GM18907 (cell line): Measurements from ENCODE around the gene STOX1.
"Not testable (repeated sequence)": the region's sequence is repeated elsewhere in the genome, so short reads cannot be mapped to it uniquely, and the experiment has no call there.

Experiments
- ATAC-seq: cut with Tn5 transposase; IDR thresholded peaks from one replicate; pipeline ENCODE4 v1.9.1; 2021; ENCODE audit warnings: mild to moderate bottlenecking, moderate library complexity; ENCODE audit not compliant: unreplicated experiment

Gene STOX1

DNA sequence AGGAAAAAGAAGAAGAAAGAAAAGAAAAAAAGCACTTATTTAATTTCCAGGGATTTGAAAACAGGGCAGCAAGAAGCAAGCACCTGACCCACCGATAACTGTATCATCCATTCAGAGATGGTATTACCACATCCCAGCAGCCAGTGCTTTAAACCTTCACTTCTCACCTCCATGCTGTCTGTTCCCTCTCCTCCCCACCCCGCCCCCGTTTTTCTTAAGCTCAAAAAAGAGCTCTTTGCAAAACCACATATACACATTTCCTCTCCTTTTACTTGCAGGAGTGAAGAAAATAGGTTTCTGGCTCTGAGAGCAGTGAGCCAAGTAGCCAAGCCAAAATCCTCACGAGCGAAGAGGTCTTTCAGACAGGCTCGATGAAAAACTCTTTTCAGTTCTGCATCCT lies 2.2 kb downstream of the STOX1 start:
- no peak for ATAC-seq

DNA sequence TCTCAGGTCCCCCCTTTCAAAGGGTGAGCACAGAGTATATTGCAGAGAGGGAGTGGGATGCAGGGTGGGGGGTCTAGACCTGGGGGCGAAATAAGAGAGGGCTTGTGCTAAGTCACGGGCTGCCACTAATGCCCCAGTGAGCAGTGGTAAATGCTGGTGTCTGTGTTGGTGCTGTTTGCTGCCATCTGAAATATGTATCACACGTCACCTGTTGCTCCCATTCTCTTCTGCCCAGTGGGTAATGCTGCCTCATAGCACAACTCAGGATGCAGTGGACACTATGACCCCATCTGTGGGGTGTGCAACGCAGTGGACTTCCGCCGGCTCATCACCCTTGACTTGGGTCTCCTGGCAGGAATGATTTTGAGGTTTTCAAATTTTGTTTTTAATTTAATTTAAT lies 2.6 kb downstream of the STOX1 start:
- ATAC-seq = no peak

DNA sequence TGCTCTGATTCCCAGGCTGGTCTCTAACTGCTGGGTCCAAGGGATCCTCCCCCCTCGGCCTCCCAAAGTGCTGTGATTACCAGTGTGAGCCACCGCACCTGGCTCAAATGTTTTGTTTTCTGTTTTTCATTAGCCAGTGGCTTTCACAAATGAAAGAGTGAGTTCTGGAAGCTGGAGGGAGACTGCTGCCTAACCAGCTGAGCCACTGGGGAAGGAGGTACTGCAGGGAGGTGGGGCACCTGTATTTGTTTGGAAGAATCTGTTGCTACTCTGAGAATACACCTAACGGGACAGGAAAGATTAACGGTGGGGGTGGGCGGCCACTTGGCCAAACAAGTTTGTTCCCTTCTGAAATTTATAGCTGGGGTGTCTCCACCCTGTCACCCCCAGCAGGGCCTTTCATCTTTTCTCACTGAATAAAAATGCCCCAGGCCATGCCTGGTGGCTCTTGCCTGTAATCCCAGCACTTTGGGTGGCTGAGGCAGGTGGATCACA lies 4.7 kb downstream of the STOX1 start:
- no peak for ATAC-seq

DNA sequence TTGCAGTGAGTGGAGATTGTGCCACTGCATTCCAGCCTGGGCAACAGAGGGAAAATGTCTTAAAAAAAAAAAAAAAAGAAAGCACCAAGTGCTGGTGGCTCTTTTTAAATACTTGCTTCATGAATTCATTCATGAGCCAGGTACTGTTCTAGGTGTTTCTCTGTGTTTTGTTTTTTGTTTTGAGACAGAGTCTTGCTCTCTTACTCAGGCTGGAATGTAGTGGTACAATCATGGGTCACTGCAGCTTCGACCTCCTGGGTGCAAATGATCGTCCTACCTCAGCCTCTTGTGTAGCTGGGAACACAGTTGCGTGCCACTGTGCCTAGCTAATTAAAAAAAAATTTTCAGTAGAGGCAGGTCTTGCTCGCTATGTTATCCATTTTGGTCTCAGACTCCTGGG lies 5.3 kb downstream of the STOX1 start:
- ATAC-seq = no peak

DNA sequence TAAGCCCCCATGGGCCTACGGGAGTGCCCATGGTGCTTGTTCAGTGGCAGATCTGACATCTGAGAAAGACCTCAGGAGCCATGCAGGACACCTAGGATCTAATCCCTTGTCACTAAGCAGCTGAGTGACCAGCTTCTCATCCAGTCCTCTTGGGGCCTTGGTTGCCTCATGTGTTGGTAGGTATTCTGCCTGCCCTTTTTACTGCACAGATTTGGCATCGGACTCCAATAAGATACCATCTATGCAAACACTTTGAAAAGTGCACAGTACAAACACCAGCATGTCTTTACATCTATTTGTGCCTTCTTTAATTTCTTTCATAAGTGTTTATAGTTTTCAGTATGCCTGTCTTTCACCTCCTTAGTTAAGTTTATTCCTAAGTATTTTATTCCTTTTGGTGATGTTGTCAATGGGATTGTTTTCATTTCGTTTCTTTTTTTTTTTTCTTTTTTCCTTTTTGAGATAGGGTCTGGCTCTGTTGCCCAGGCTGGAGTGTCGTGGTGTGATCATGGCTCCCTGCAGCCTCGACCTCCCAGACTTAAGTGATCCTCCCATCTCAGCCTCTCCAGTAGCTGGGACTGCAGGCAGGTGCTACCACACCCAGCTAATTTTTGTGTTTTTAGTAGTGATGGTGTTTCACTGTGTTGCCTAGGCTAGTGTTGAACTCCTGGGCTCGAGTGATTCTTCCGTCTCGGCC lies 10.4 kb downstream of the STOX1 start:
- ATAC-seq = no peak

DNA sequence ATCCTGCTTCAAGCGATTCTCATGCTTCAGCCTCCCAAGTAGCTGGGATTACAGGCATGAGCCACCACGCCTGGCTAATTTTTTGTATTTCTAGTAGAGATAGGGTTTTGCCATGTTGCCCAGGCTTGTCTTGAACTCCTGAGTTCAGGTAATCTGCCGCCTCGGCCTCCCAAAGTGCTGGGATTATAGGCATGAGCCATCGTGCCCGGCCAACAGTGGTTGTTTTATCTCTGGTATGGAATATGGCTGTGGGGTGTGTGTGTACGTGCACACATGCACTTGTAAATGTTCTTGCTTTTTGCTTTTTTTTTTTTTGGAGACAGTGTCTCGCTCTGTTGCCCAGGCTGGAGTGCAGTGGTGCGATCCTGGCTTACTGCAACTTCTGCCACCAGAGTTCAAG lies 13.3 kb downstream of the STOX1 start:
- not testable (repeated sequence) for ATAC-seq

DNA sequence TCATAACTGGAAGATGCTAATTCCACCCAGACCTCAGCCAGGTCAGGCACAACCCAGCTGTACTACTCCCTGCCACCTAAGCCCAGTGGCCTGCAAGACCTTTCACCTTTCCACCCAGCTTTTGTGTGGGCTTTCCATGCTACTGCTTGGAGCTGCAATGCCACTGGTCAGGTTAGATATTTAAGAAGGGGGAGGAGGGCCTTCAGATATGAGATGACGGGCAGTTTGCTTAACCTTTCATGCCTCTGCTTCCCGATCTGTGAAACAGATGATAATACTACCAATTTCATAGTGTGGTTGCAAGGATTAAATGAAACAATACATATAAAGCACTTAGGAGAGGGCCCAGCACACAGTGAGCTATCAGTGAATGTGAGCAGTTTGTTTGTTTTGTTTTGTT lies 20.9 kb downstream of the STOX1 start:
- ATAC-seq = no peak

DNA sequence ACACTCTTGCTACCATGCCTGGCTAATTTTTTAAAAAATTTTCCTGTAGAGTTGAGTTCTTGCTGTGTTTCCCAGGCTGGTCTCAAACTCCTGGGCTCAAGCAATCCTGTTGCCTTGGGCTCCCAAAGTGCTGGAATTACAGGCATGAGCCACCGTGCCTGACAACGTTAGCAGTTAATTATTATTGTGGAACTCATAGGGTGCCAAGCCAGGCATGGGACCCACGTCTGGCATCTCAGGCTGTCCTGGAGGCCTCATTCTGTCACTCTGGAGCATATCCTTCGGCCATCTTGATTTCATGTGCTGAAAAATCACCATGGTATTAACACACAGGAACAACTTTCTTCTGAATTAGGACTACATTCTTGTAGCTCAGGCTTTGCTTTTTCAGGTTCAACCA lies 21.5 kb downstream of the STOX1 start:
- no peak for ATAC-seq

DNA sequence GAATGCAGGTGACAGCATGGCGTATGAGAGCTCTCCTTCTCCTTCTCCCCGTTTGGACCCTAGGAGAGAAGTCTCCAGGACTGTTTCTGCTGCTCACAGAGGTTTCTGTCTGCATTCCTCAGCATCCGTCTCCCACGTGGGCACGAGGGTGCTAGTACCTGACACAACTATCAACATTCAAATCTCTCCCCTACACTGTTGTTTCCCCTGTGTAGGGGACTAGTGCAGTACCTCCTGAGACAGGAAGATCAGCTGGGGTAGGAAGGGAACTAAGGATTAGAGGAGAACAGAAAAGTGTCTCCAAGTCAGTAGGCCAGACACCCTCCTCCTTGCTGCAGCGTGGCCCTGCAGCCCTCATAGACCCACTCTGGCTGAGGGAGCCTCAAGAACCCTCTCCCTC lies 29.0 kb downstream of the STOX1 start:
- no peak for ATAC-seq

DNA sequence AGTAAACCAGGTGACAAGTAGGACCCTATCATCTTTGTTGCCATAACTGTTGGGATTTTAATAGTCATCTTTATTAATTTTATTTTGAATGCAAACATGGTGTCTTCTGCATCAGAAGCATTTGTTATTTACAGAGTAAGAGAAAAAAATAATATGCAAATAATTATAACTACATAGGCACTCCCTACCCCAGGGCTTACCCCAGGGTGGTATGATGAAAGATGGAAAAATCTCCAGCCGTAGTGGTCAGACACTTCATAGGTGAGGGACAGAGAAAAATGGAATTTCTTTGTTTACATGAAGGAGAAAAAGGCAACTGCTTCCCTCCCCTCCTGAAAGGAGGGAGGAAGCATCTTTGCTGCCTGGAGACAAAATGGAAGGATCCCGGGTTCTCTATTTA lies 29.7 kb downstream of the STOX1 start:
- ATAC-seq = no peak

DNA sequence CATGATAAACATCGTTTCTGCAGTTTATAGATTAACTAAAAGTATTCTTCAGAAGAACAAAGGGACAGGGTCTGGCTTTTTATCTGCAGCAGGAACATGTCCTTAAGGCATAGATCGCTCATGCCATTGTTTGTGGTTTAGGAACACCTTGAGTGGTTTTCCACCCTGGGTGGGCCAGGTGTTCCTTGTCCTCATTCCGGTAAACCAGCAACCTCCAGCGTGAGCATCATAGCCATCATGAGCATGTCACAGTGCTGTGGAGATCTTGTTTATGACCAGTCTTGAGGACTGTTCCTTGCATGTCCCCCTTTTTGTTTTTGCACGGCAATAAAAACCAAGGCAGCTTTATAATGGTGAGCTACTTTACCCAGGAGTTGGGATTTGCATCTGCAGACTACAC lies 33.9 kb downstream of the STOX1 start:
- ATAC-seq = no peak

DNA sequence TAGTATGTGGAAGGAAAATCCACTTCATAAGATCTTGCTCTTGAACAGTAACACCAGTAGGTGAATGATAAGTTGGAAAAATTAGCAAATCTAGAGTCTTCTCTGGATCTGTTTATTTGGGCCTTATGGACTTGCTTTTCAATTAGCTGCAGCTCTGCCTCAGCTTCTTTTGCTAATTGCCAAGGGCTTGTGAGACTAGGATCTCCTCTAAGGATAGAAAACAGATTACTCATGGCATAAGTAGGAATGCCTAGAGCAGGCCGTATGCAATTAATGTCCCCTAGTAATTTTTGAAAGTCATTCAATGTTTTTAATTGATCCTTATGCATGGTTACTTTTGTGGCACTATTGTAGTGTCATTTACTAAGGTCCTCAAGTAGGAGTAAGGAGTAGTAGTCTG lies 37.3 kb downstream of the STOX1 start:
- ATAC-seq = no peak

DNA sequence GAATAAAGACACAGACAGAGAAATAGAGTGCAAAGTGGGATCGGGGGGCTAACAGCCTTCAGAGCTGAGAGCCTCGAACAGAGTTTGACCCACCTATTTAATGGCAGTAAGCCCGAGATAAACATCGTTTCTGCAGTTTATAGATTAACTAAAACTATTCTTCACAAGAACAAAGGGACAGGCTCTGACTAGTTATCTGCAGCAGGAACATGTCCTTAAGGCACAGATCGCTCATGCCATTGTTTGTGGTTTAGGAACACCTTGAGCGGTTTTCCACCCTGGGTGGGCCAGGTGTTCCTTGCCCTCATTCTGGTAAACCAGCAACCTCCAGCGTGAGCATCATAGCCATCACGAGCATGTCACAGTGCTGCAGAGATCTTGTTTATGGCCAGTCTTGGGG lies 40.8 kb downstream of the STOX1 start:
- ATAC-seq = not testable (repeated sequence)

DNA sequence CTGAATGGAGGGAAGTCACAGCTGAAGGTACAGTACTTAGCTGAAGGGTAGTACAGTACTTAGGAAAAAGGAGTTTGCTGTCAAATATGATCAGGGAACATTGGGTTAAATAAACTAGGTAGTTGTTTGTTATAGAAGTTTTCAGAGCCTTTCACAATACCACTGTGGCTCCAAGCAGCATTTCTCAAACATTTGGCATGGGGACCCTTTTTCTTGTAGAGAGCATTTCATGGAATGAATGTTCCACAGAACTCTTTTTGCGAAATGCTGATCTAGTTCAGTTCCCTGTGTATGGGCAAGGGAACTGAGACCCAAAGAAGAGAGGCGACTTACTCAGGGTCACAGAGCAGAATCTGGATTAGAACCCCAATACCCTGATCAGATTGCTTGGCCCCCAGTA lies 42.3 kb downstream of the STOX1 start:
- ATAC-seq = no peak

DNA sequence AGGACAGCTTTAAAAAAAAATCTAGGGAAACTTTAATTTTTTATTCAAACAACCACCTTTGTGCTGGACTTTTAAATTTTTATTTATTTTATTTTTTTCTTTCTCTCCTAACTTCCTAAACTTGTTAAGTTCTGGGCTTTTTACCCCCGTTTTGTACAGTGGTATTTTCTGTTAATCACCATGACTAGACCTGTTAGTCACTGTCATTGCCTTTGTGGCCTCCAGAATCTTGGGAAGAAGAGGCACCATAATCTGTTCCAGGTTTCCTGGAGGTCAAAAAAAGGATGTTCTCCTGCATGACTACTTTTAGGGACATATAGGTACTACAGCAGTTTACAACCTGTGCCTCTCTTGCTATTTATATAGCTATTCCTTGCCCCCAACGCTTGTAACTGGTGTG lies 42.7 kb downstream of the STOX1 start:
- ATAC-seq = no peak

DNA sequence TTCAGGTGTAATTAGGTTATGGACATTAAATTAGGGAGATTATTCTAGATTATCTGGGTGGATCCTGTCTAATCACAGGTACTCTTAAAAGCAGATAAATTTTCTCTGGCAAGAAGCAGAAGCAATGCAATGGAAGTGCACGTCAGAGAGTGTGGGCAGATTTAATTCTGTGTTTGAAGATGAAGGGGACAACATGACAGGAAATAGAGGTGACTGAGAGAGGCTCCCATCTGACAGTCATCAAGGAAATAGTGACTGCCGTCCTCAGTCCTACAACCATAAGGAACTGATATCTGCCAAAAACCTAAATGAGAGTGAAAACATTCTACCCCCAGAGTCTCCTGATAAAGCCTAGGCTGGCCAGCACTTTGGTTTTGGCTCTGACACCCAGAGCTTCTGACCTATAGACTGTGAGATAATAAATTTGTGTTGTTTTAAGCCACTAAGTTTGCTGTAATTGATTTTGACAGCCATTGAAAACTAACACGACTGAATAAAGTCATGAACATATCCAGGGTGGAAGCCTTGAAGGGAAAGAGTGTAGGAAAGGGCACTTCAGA lies 43.3 kb downstream of the STOX1 start:
- no peak for ATAC-seq

DNA sequence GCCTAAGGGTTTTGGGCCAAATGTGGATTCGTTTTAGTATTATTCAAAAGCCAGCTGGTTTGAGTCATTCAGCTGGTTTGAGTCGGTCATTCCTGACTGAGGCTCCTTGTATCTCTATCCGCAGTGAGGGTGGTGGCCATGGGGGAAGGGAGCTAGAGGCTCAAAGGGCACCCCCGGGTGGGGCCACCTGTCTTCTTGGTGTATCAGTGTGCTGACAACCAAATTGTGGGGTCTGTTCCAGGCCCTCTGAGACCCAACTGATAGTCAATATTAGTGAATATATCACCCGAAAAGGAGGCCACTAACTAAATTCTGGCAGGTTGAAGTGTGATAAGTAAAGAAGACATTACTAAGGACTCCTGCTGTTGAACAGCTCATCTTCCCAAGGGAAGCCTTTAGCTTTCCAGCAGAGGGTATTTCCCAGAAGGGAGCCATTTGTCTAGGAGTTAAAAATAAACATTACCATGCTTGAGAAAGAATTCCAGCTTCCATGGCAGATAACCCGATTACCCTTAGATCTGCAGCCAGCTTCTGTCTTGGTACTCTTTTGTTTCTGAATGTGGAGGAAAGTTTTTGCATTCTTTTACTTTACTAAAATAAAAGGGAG lies 43.9 kb downstream of the STOX1 start:
- no peak for ATAC-seq

DNA sequence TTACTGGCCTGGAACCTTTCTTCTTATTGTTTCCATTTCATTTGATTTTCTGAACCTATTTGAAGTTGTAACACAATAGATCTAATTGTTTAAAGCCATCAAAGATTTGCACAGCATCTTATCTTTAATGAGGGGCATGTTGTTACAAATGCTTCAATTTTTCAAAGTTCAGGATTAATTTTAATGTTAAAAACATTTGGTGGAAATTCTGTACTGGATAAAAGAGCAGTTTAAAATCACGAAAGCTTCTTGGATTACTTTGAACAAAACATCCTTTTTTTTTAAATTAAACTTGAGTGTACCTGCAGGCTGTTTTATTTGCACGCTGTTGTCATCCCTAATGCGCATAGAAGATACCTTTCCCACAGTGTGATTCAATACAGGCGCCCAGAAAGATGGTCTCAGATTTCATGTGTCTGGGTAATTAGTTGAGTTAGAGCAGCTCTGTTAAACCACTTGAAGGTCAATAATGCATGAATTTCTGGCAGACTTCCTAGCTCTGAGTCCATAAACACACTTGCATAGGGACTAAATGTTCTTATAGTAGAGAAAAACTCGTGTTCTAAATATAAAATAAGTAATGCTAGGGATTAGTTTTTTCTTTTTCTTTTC lies 44.5 kb downstream of the STOX1 start:
- ATAC-seq = no peak

DNA sequence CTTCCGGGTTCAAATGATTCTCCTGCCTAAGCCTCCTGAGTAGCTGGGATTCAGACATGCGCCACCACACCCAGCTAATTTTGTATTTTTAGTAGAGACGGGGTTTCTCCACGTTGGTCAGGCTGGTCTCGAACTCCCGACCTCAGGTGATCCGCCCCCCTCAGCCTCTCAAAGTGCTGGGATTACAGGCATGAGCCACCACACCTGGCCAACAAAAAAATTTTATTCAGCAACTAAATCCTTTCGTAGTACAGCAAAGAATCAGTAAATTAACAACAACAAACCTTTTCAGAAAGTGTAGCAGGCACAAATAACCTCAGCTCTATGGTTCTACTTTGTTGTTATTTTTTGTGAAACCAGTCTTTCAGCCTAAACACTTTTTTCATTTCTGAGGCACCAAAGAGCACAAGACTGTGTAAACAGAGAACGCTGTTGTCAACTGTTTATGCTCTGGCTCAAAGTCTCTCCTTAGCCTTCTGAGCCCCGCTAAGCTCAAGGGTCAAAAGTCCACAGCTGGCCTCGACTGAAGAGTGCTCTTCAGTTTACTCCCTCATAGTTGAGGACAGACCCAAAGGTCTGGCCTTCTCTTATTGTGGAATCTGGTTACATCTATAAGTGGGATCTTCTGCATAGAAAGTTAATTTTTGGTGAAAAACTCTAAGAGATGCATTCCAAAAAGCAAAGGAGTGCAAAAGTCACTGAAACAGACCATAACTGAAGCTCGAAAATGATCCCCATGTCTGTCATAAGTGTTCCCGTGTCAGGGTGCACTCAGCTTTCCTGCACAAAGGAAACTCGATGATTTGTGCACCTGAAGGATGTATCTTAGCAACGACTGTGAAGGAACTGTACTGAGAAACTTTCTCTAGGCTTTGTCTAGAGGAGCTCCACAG lies 49.2 kb downstream of the STOX1 start:
- ATAC-seq = no peak

DNA sequence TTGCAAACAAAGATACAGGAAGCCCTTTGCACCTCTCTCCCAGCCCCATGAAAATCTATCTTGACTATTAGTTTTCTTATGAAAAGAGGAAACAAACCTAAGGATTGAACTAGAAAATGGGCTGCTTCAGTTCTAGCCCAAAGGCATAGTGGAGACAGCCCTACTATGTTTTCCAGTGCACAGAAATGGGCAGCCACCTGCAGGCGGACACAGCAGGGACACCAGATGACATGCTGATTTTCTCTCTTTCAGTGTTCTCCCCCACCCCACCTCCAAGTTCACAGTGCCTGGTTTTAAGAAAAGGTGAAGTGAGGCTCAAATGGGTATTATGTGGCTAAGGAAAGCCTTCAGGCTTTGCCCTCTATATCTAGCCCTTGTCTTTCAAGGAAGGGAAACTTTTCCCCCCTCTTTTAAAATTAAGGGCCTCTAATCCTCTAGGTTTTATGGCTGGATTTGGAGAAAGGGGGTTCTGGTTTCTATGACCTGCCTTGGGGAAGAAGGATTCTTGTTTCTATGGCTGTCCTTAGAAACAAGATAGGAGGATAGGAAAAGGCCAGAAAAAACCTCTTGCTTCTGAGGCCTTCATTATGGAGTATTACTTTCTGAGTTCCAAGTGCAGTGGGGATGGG lies 50.3 kb downstream of the STOX1 start:
- no peak for ATAC-seq

DNA sequence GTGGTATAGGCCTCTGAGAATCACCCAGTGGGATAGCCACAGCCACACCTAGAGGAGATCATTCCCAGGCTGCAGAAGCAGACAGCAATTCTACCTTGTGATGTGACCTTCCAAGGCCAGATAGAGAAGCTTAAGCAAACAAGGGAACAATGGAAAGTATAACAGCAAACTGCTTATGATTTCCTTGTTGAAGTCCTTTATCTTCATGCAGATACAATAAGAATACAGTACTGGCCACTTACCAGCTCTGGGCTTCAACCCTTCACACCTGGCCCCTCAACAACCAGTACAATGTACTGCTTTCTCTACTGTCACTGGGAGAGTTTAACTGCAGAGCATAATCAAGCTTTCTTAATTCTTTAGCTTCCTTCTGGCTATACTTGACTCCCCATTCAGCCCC lies 51.2 kb downstream of the STOX1 start:
- no peak for ATAC-seq
